CD4-positive, alpha-beta T cell treated with Interleukin-4 for 1 hour (primary cell): Measurements from ENCODE around the gene SEMA5B.

Source experiments
- DNase-seq, 2 donors: peaks; one replicate each; pipeline ENCODE4 v3.0.0-alpha.2; 2020 to 2022

Gene SEMA5B

DNA sequence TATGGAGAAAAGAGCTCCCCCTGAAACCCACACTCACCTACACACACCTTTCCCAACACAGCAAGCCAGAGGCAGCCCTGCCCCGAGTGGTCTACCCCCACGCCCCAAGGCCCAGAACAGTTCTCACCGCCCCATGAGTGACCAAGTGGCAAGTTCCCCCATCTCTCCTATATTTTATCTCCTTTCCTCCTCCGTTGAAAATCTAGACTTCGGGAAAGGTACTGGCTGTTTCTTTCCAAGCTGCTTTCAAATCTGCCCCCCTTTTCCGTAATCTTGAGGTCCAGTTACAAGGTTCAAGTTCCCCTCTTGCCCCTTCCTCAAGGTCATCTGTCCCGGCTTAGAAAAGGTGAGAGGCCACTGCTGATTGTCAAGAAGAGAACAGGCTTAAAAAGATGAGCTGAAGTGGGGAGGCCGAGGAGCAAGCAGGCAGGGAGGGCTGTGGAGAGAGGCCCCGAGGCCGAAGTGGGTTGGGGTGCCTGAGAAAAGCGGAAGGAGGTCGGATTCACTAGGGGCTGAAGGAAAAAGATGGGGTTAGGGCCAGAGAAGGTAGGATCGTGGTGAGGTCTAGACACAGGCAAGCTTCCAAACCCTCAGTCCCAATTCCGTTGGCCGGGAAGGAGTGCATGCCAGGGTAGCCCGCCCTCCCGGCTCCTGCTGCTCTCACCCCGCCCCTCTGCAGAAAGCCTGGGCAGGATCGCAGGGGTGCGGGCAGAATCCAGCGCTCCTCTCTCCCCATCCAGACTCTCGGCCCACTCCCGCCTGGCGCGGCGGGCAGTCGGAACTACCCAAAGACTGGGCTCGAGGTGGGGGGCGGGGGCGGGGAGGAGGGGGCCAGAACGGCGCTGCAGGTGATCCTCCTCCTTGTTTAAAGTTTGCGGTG is 1.7 kb downstream of the SEMA5B start:
- DNase-seq: no peak

DNA sequence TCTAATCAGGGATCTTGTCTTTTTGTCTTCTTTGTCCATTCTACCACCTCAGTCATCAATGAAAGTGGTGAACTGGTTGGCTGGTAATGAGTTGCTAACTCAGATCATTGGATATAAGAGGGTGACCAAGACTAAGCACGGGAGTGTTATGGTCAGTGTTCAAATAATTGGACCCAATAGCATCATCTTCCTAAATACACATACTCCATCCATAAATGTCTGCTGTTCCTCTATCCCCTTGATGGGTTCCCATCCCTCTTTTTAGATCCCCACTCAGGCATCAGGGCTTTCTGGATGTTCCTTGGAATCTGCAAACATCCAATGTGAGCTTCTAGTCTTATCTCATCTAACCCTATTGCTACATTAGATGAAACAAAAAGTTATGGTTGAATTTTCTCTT is 3.5 kb downstream of the SEMA5B start:
- DNase-seq: no peak

GRCh38 chr3:123021996-123022510 is 5.5 kb downstream of the SEMA5B start:
- DNase-seq: no peak

DNA sequence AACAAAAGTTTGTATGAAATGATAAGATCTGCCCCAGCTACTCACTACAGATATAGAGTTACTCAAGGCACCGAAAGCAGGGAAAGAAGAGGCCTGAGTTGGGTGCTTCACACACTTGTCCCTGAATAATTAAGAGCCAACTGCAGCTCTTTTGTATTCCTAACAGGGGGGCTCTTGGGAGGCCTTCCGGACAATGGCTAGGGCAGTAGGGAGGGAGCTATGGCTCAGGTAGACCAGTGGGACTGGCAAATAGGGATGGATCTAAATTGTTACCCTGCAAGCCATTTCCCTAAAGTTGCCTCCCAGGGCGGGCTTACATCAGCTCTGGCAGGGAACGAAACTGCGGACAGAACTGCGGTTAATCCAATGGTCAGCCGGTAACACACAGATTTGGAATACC is 6.2 kb downstream of the SEMA5B start:
- no peak for DNase-seq

DNA sequence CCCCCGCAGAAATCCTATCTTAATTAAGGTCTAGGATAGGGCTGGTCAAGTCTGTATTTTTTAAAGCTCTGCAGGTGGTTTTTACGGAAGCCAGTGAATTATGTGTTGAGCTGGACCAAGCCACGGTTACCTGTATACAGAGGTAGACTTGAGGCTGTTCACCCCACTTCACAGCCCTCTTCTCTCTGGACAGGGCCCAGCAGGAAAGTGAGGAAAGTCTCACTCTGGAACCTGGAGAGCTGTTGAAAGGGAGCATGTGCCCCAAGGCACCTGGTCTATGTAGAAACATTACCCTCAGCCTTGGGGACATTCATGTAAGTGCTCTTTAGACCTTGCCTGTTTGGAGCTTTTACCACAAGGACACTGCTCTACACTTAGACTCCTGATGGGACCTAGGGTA is 6.9 kb downstream of the SEMA5B start:
- no peak for DNase-seq

- DNase-seq: no peak
These were observed 8.0 kb downstream of the SEMA5B start for GRCh38 chr3:123019591-123019990.

DNA sequence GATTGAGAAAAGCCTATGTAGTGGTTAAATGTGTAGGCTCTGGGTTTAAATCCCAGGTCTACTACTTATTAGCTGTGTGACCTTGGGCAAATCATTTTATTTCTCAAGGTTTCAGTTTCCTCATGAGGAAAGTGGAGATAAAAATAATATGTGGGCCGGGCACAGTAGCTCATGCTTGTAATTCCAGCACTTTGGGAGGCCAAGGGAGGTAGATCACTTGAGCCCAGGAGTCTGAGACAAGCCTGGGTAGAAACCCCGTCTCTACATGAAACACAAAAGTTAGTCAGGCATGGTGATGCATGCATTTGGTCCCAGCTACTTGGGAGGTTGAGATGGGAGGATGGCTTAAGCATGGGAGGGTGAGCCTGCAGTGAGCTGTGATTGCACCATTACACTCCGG is 8.4 kb downstream of the SEMA5B start:
- no peak for DNase-seq

DNA sequence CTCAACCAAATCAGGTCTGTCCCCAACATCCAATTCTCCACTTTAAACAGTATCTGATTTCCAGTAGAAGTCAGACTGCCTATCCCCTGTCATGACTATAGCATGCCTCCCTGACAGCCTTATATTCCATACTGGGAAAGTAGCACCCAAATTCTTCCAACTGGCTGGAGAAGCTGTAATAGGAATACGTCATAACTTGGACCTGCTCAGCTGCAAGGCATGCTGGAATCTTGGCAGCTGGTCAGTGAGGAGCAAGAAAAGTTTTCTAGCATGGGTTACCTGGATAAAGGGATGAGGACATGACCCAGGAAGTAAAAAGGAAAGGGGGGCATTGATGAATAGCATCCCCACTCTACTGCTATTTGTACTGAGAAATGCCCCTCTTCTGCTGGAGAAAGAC is 8.9 kb downstream of the SEMA5B start:
- no peak for DNase-seq

DNA sequence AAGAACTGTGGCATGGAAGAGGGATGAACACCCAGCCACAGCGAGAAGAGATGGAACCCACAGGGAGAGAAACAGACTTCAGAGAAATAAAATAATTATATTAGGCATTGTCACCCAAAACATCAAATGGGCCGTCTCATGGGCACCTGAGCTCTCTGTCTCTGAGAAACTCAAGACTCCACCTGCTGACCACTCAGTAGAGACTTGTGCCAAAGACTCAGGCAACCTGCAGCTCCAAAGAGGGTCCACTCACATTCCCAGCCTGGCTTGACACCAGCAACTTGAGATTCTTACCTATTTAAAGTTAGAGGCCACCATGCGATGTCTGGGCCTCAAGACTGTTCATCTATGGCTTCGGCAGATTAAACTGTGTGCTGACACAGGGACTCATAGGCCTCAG is 12.0 kb downstream of the SEMA5B start:
- no peak for DNase-seq

GRCh38 chr3:123013876-123014275 is 13.7 kb downstream of the SEMA5B start:
- no peak for DNase-seq

GRCh38 chr3:123012652-123013051 is 14.9 kb downstream of the SEMA5B start:
- DNase-seq: no peak

- DNase-seq: no peak
These were observed 16.1 kb downstream of the SEMA5B start for GRCh38 chr3:123011447-123011846.

- DNase-seq: no peak
These were observed 18.7 kb downstream of the SEMA5B start for GRCh38 chr3:123008840-123009239.

DNA sequence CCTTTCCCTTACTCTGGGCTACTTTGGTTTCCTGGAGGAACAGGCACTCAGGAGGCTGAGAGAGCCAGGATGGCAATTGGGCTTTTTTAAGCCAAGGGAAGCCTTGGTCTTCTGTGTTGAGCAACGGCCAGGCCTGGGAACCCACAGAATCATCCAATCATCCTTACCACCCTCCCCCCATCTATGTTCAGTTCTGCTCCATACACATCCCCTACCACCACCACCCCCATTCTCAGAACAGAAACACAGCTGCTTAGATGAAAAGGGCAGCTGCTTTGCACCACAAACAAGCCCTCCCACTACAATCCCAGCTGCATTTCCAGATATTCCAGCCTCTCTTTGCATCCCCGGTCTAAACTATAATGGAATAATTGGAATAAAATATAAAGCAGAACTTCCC is 21.0 kb downstream of the SEMA5B start:
- no peak for DNase-seq

- DNase-seq: no peak
These were observed 22.3 kb downstream of the SEMA5B start for GRCh38 chr3:123005291-123005690.

GRCh38 chr3:123004201-123004918 is 23.2 kb downstream of the SEMA5B start:
- no peak for DNase-seq

DNA sequence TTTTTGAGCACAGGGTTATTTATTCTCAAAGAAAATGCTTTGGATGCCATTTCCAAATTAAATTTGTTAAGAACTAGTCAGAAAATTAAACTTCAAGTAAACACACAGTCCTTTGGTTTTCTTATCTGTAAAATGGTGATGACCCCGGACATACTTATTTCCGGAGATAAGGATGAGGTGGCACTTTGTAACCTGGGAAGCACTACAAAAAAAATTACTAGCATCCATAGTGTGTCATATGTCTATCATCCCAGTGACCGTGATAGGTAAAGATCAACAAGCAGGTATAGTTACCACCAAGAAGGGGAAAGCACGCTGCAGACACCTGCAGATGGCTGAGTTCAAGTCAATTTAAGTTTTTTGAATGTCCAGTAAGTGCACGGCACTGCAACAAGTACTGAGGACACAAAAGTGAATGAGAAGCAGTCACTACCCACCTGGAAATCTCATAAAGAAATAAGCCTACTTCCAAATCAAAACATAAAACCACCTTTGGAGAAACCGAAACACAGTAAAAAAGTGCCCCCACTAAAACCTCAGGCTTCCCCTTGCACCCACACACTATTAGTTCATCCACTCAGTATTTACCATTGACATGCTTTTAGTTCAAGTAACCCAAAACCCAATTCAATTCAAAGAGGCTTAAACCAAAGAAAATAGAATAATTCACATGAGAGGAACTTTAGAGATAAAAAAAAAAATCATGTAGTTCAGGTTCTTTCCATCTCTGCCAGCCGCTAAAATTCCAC is 24.6 kb downstream of the SEMA5B start:
- no peak for DNase-seq

DNA sequence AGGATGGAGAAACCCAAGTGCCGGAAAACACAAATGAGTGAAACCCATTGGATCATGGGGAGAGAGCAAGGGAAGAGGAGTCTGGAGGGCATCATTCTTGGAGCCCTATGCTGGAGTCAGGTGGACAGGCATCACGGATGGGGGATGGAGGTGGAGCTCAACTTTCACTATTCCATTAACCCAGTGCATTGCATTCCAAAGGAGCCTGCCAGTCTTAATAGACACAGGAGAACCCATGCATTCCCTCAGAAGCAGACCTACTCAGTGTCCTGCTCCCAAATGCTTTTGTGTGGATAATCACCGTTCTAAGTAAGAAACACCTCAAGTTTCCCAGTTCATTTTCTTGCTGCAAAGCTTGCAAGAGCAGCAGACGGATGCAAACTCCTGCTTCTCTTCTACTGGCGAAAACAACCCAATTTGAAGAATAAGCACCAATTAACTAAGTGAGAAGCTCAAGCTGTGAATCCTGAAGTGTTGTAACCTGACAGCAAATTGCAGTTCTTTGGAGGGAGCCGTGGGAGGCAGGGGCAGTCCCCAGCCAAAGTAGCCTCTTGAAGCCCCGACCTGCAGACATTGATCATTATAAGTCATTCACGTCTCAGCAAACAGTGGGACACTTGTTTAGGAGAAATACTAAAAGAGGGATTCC is 25.3 kb downstream of the SEMA5B start:
- no peak for DNase-seq

GRCh38 chr3:122998856-122999255 is 28.7 kb downstream of the SEMA5B start:
- DNase-seq: no peak

DNA sequence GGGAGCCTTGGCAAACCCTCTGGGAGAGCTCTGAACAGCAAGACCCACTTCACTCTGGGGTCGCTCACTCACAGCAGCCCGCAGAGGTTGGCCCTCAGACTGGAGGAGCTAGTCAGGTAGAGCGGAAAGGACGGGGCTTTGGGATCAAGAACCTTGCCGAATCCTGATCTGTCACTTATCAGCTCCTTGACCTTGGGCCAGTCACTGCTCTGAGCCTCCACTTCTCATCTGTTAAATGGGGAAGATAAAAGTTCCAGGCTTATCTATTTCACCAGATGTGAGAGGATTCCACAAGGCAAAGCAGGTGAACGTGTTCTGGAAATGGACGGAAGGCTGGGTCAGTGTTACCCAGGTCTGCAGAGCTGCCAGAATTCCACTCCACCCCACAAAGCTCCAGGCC is 29.4 kb downstream of the SEMA5B start:
- DNase-seq: no peak

DNA sequence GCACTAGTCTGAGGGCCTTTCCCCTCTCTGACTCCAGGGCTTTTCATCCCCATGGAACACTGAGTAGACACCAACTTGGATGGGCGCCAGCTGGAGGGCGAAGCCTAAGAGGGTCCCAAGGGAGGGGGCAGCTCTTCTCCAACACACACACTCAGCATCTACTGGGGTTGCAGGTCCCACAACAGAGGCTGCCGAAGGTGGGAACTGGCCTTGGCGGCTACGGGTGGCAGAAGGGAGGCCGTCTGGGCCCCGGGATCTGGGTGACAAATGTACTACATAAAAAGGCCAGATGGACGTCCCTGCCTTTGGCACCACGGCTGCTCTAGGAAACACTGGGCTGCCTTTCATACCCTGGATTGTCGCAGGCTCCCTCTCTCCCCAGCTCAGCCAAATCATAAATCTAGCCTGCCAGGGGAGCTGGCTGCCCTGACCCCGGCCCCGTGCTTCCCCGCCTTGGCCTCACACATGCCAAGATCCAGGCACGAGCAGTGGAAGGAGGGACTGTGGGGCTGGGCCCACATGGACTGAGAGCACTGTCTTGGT is 31.5 kb downstream of the SEMA5B start:
- no peak for DNase-seq

GRCh38 chr3:122994954-122995353 is 32.6 kb downstream of the SEMA5B start:
- DNase-seq: no peak
